IMR-90 (cell line): Measurements from ENCODE around the gene ATXN7L2. TPM values are rescaled to one million over a fixed set of nuclear protein-coding genes. Genes with fewer than 3 reads are reported as not detected.

Source experiments
- ATAC-seq: fragments of 200-7000 bp; cut with Tn5 transposase; 2 replicates; pipeline ENCODE4 v1.9.1; 2020; ENCODE audit warnings: low read depth, mild to moderate bottlenecking, moderate library complexity
- BruUV-seq: library from RNA; stranded (reverse); fragments of 400-500 nt; replicated peaks from 2 replicates; lab custom pipeline; 2021; lab: Mats Ljungman, UMichigan
- CTCF ChIA-PET: fragments of 300-600 bp; formaldehyde crosslinking; extraction: SDS; loops from one replicate; lab custom pipeline; 2021; ENCODE audit warnings: antibody characterized with exemption; lab: Yijun Ruan, JAX
- POLR2A ChIA-PET: fragments of 300-600 bp; sonication (Branson Sonifier 250); formaldehyde crosslinking; loops from one replicate; lab custom pipeline; 2022; ENCODE audit warnings: antibody characterized with exemption; ENCODE audit not compliant: unreplicated experiment; lab: Charles Lee
- DNase-seq: peaks from one replicate; pipeline ENCODE4 v3.0.0; 2013
- H2AFZ ChIP-seq: replicated peaks from 2 replicates; pipeline ENCODE3; 2013; ENCODE audit warnings: low read length, mild to moderate bottlenecking; ENCODE audit not compliant: poor library complexity
- H2AK5ac ChIP-seq: 2 replicates; pipeline ENCODE4 v1.6.1; 2013; ENCODE audit warnings: low read depth, low read length, inconsistent platforms
- H2AK9ac ChIP-seq: replicated peaks from 2 replicates; pipeline ENCODE3; 2013; ENCODE audit warnings: mild to moderate bottlenecking, low read depth, low read length, moderate library complexity; ENCODE audit not compliant: poor library complexity
- H2BK120ac ChIP-seq: 2 replicates; pipeline ENCODE4 v1.6.1; 2013; ENCODE audit warnings: low read depth, low read length, inconsistent platforms
- H2BK15ac ChIP-seq: 3 replicates; pipeline ENCODE4 v1.6.1; 2013; ENCODE audit warnings: low read depth, low read length, inconsistent platforms
- H2BK20ac ChIP-seq: 2 replicates; pipeline ENCODE4 v1.6.1; 2013; ENCODE audit warnings: low read depth, mild to moderate bottlenecking, inconsistent platforms, low read length, moderate library complexity
- H2BK5ac ChIP-seq: 2 replicates; pipeline ENCODE4 v1.6.1; 2013; ENCODE audit warnings: mild to moderate bottlenecking, low read depth, low read length, inconsistent platforms; ENCODE audit not compliant: poor library complexity, severe bottlenecking
- H3K14ac ChIP-seq: replicated peaks from 2 replicates; pipeline ENCODE4 v1.6.1; 2013; ENCODE audit warnings: low read depth, low read length, inconsistent platforms
- H3K18ac ChIP-seq: 2 replicates; pipeline ENCODE4 v1.6.1; 2013; ENCODE audit warnings: low read depth, low read length, control low read depth
- H3K23ac ChIP-seq: 2 replicates; pipeline ENCODE4 v1.6.1; 2013; ENCODE audit warnings: low read depth, low read length, inconsistent platforms
- H3K27ac ChIP-seq: 2 replicates; pipeline ENCODE4 v1.5.1; 2013; ENCODE audit warnings: mild to moderate bottlenecking, control low read depth, low read length; ENCODE audit not compliant: insufficient read depth
- H3K27me3 ChIP-seq: 2 replicates; pipeline ENCODE4 v1.6.1; 2013; ENCODE audit warnings: low read length; ENCODE audit not compliant: control insufficient read depth, insufficient read depth
- H3K36me3 ChIP-seq: 2 replicates; pipeline ENCODE4 v1.6.1; 2013; ENCODE audit warnings: low read length, mixed read lengths; ENCODE audit not compliant: control insufficient read depth, insufficient read depth
- H3K4ac ChIP-seq: 2 replicates; pipeline ENCODE4 v1.6.1; 2013; ENCODE audit warnings: low read depth, low read length, inconsistent platforms
- H3K4me1 ChIP-seq: 2 replicates; pipeline ENCODE4 v1.6.1; 2013; ENCODE audit warnings: low read length, mixed read lengths; ENCODE audit not compliant: control insufficient read depth, insufficient read depth
- H3K4me2 ChIP-seq: 2 replicates; pipeline ENCODE4 v1.6.1; 2013; ENCODE audit warnings: low read depth, mild to moderate bottlenecking, control low read depth, low read length, moderate library complexity
- H3K4me3 ChIP-seq: 2 replicates; pipeline ENCODE4 v1.5.1; 2013; ENCODE audit warnings: low read depth, mild to moderate bottlenecking, control low read depth, low read length, moderate library complexity; ENCODE audit not compliant: insufficient read depth
- H3K56ac ChIP-seq: 2 replicates; pipeline ENCODE4 v1.6.1; 2013; ENCODE audit warnings: low read length, inconsistent platforms; ENCODE audit not compliant: insufficient read depth; ENCODE audit errors: extremely low read depth
- H3K79me1 ChIP-seq, 2 experiments: 2 replicates each; pipeline ENCODE4 v1.6.1; 2013; ENCODE audit warnings: low read length in 2 of 2, inconsistent platforms in 1 of 2, low read depth in 1 of 2
- H3K9ac ChIP-seq: 2 replicates; pipeline ENCODE4 v1.6.1; 2013; ENCODE audit warnings: low read depth, low read length, control low read depth
- H3K9me1 ChIP-seq: 2 replicates; pipeline ENCODE4 v1.6.1; 2013; ENCODE audit warnings: low read length, inconsistent platforms; ENCODE audit not compliant: insufficient read depth
- H3K9me3 ChIP-seq: 2 replicates; pipeline ENCODE4 v1.6.1; 2013; ENCODE audit warnings: low read length; ENCODE audit not compliant: control insufficient read depth, insufficient read depth
- H4K20me1 ChIP-seq: 2 replicates; pipeline ENCODE4 v1.6.1; 2013; ENCODE audit warnings: low read length, inconsistent platforms; ENCODE audit not compliant: insufficient read depth
- H4K5ac ChIP-seq: 2 replicates; pipeline ENCODE4 v1.6.1; 2013; ENCODE audit warnings: mild to moderate bottlenecking, low read depth, low read length, control low read depth
- H4K8ac ChIP-seq, 2 experiments: 2 replicates each; pipeline ENCODE4 v1.6.1; 2013; ENCODE audit warnings: low read depth in 2 of 2, low read length in 2 of 2, control low read depth in 1 of 2, inconsistent platforms in 1 of 2
- H4K91ac ChIP-seq: 2 replicates; pipeline ENCODE4 v1.6.1; 2013; ENCODE audit warnings: low read depth, low read length, inconsistent platforms; ENCODE audit not compliant: insufficient read depth
- CEBPB ChIP-seq: IDR thresholded peaks from 2 replicates; pipeline ENCODE4 v1.6.1; 2012; ENCODE audit warnings: low read depth, low read length, improper control_type of control experiment
- ELK1 ChIP-seq: fragments of 150-350 bp; IDR thresholded peaks from 2 replicates; pipeline ENCODE4 v1.6.1; 2016; ENCODE audit warnings: low read depth, mild to moderate bottlenecking, low read length, moderate library complexity, borderline replicate concordance
- FOS ChIP-seq: fragments of 150-350 bp; IDR thresholded peaks from 2 replicates; pipeline ENCODE4 v1.6.1; 2016; ENCODE audit warnings: low read depth, low read length
- MXI1 ChIP-seq: IDR thresholded peaks from 2 replicates; pipeline ENCODE4 v1.6.1; 2012; ENCODE audit warnings: low read depth, mild to moderate bottlenecking, low read length, moderate library complexity, borderline replicate concordance
- NFE2L2 ChIP-seq: fragments of 150-350 bp; IDR thresholded peaks from 2 replicates; pipeline ENCODE4 v1.6.1; 2016; ENCODE audit warnings: low read depth, mild to moderate bottlenecking, low read length
- POLR2A ChIP-seq: IDR thresholded peaks from 2 replicates; pipeline ENCODE4 v1.6.1; 2012; ENCODE audit warnings: mild to moderate bottlenecking, low read depth, low read length
- RAD21 ChIP-seq: IDR thresholded peaks from 2 replicates; pipeline ENCODE4 v1.6.1; 2012; ENCODE audit warnings: low read length, improper control_type of control experiment
- RCOR1 ChIP-seq: IDR thresholded peaks from 2 replicates; pipeline ENCODE4 v1.6.1; 2012; ENCODE audit warnings: mild to moderate bottlenecking, low read length, improper control_type of control experiment; ENCODE audit not compliant: insufficient replicate concordance
- RFX5 ChIP-seq: IDR thresholded peaks from 2 replicates; pipeline ENCODE4 v1.8.0; 2012; ENCODE audit warnings: low read depth, mild to moderate bottlenecking, low read length, moderate library complexity
- whole genome bisulfite sequencing, 2 experiments: methylation state at CpG; one replicate each; pipeline versions ENCODE4 v1.1.5 to v1.1.7; 2013; ENCODE audit warnings: missing lambda C conversion rate in 2 of 2; ENCODE audit not compliant: insufficient read length in 1 of 2; ENCODE audit errors: extremely low coverage in 2 of 2; 5-methylcytosine and 5-hydroxymethylcytosine counted together
- dilution Hi-C: fragments of 300-500 bp; cut with HindIII; formaldehyde crosslinking; loops from one replicate; pipeline ENCODE4 v1.14.3; 2018; ENCODE audit warnings: low sequenced_read_pairs; ENCODE audit not compliant: unreplicated experiment
- in situ Hi-C: fragments of 300-500 bp; cut with MboI; formaldehyde crosslinking; loops from 3 replicates; pipeline ENCODE4 v1.14.3; 2019; ENCODE audit warnings: low sequenced_read_pairs, inconsistent platforms, mixed read lengths
- intact Hi-C: fragments of 100-400 bp; cut with micrococcal nuclease; formaldehyde crosslinking; loops from 2 replicates; pipeline ENCODE4 v1.10.0; 2022
- polyA plus RNA-seq, 3 experiments: library from polyadenylated mRNA; depleted of rRNA; stranded (reverse); fragments of >200 nt; gene quantifications; 2 replicates each; pipeline ENCODE4 v1.2.3, GENCODE V29; 2012; ENCODE audit warnings: low replicate concordance in 1 of 3
- total RNA-seq: library from RNA; depleted of rRNA; stranded (reverse); fragments of >200 nt; gene quantifications from 2 replicates; pipeline ENCODE4 v1.2.3, GENCODE V29; 2012
- TF ChIP-seq, protein P1 (sequence below): conservative IDR thresholded peaks from 2 replicates; pipeline ENCODE4 v1.5.1; 2012; ENCODE audit warnings: mild to moderate bottlenecking, low read depth, low read length, improper control_type of control experiment

ATXN7L2 gene
- total and polyA plus RNA-seq, 2 of the 4 experiments (the other 2 are of a cell fraction): 1.3 to 4.8 TPM

- in situ Hi-C loops (no loop called here), intact Hi-C loops (no loop called here), dilution Hi-C loops (no loop called here)
- BruUV-seq: no TSS peak
- no peak overlapping the region for H4K91ac ChIP-seq
- DNase-seq: no peak
- ChIA-PET CTCF (interaction anchor here (8.5 kb wide), 1 partner anchor 44 kb away, joined by 75 read pairs; no protein-coding TSS in a partner anchor), POLR2A (no interaction called here)
- H3K27ac ChIP-seq: no peak overlapping the region
- no peaks in the 10 kb centered on the region for H3K9me3 ChIP-seq
- H4K5ac ChIP-seq: no peak overlapping the region
- H3K56ac ChIP-seq: no peak overlapping the region
- H2BK5ac ChIP-seq: no peak overlapping the region
- no peak overlapping the region for H2AFZ ChIP-seq
- H3K23ac ChIP-seq: no peak overlapping the region
- H3K27me3 ChIP-seq: no peaks in the 10 kb centered on the region
- H3K79me1 ChIP-seq: peaks cover 9 to 22% of the 10 kb centered on the region in 2 experiments; a peak in 3 of 4 replicates
- H3K18ac ChIP-seq: no peak overlapping the region
- H4K20me1 ChIP-seq: no peaks in the 10 kb centered on the region
- H2AK5ac ChIP-seq: no peak overlapping the region
- no peak overlapping the region for H2BK120ac ChIP-seq
- no peak for ATAC-seq
- no peak overlapping the region for H2BK15ac ChIP-seq
- no peak overlapping the region for H3K4me2 ChIP-seq
- H4K8ac ChIP-seq: no peak overlapping the region
- peaks cover 5% of the 10 kb centered on the region; the same call in 1 of the 2 replicates for H3K4me1 ChIP-seq
- H3K4me3 ChIP-seq: no peak overlapping the region
- no CpG with 5 or more reads among the region's 5 CpGs for WGBS, 2 experiments
- no peak overlapping the region for H3K14ac ChIP-seq
- no peak overlapping the region for H2BK20ac ChIP-seq
- peaks cover 8% of the 10 kb centered on the region for H3K9me1 ChIP-seq
- H3K9ac ChIP-seq: no peak overlapping the region
- peaks cover 15% of the 10 kb centered on the region for H3K36me3 ChIP-seq
- H3K4ac ChIP-seq: no peak overlapping the region
- TF ChIP-seq ELK1 (no peak), CEBPB (no peak), RAD21 (no peak), NFE2L2 (no peak), FOS (no peak), POLR2A (no peak), MXI1 (no peak), RCOR1 (no peak), RFX5 (no peak)
- TF ChIP-seq, protein P1, sequence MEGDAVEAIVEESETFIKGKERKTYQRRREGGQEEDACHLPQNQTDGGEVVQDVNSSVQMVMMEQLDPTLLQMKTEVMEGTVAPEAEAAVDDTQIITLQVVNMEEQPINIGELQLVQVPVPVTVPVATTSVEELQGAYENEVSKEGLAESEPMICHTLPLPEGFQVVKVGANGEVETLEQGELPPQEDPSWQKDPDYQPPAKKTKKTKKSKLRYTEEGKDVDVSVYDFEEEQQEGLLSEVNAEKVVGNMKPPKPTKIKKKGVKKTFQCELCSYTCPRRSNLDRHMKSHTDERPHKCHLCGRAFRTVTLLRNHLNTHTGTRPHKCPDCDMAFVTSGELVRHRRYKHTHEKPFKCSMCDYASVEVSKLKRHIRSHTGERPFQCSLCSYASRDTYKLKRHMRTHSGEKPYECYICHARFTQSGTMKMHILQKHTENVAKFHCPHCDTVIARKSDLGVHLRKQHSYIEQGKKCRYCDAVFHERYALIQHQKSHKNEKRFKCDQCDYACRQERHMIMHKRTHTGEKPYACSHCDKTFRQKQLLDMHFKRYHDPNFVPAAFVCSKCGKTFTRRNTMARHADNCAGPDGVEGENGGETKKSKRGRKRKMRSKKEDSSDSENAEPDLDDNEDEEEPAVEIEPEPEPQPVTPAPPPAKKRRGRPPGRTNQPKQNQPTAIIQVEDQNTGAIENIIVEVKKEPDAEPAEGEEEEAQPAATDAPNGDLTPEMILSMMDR: no peak; the same call in 1 of the 2 replicates
- no peak overlapping the region for H2AK9ac ChIP-seq
Observed at GRCh38 chr1:109488201-109488600, 4.5 kb downstream of the ATXN7L2 start.
